Measurements from ENCODE around the gene TRPM2. TPM values are rescaled to one million over a fixed set of nuclear protein-coding genes. Genes with fewer than 3 reads are reported as not detected.

TRPM2 gene
- total RNA-seq, 1 donor from 2014 or later: not detected

- H3K4me1 Mint-ChIP-seq (ENCODE audit: unreplicated experiment): no peaks in the 10 kb centered on the region
- peaks cover 13% of the 10 kb centered on the region for H3K27me3 Mint-ChIP-seq (ENCODE audit: unreplicated experiment)
- H3K9me3 Mint-ChIP-seq (ENCODE audit: unreplicated experiment): peaks cover 6% of the 10 kb centered on the region
- H3K27ac Mint-ChIP-seq (ENCODE audit: unreplicated experiment): no peak overlapping the region
- H3K36me3 Mint-ChIP-seq (ENCODE audit: unreplicated experiment): no peaks in the 10 kb centered on the region
- TF ChIP-seq CTCF (IDR thresholded peaks at IDR 0.05): no peak
- H3K4me3 Mint-ChIP-seq (ENCODE audit: unreplicated experiment): peak overlapping the region; percentile 53
- DNase-seq (ENCODE audit: extremely low spot score, unreplicated experiment): no peak
These were observed 102.9 kb downstream of the TRPM2 start for GRCh38 chr21:44456214-44456914.

- Mint-ChIP-seq H3K4me3 (ENCODE audit: unreplicated experiment) (peak overlapping the region; percentile 53), H3K9me3 (ENCODE audit: unreplicated experiment) (peaks cover 5% of the 10 kb centered on the region), H3K27ac (ENCODE audit: unreplicated experiment) (no peak overlapping the region), H3K36me3 (ENCODE audit: unreplicated experiment) (no peaks in the 10 kb centered on the region), H3K27me3 (ENCODE audit: unreplicated experiment) (peaks cover 6% of the 10 kb centered on the region), H3K4me1 (ENCODE audit: unreplicated experiment) (no peaks in the 10 kb centered on the region)
- TF ChIP-seq CTCF (IDR thresholded peaks at IDR 0.05): no peak
- DNase-seq (ENCODE audit: extremely low spot score, unreplicated experiment): no peak
These were observed 103.7 kb downstream of the TRPM2 start for GRCh38 chr21:44456915-44457736.

- no peak for TF ChIP-seq CTCF (IDR thresholded peaks at IDR 0.05)
- Mint-ChIP-seq H3K9me3 (ENCODE audit: unreplicated experiment) (no peaks in the 10 kb centered on the region), H3K27me3 (ENCODE audit: unreplicated experiment) (peaks cover 2% of the 10 kb centered on the region), H3K4me1 (ENCODE audit: unreplicated experiment) (no peaks in the 10 kb centered on the region), H3K27ac (ENCODE audit: unreplicated experiment) (no peak overlapping the region), H3K4me3 (ENCODE audit: unreplicated experiment) (no peak overlapping the region), H3K36me3 (ENCODE audit: unreplicated experiment) (no peaks in the 10 kb centered on the region)
- DNase-seq (ENCODE audit: extremely low spot score, unreplicated experiment): no peak
These were observed 105.7 kb downstream of the TRPM2 start for GRCh38 chr21:44458971-44459711.

- no peaks in the 10 kb centered on the region for H3K4me1 Mint-ChIP-seq (ENCODE audit: unreplicated experiment)
- no peaks in the 10 kb centered on the region for H3K36me3 Mint-ChIP-seq (ENCODE audit: unreplicated experiment)
- no peaks in the 10 kb centered on the region for H3K9me3 Mint-ChIP-seq (ENCODE audit: unreplicated experiment)
- DNase-seq (ENCODE audit: extremely low spot score, unreplicated experiment): no peak
- H3K27ac Mint-ChIP-seq (ENCODE audit: unreplicated experiment): no peak overlapping the region
- H3K27me3 Mint-ChIP-seq (ENCODE audit: unreplicated experiment): no peaks in the 10 kb centered on the region
- H3K4me3 Mint-ChIP-seq (ENCODE audit: unreplicated experiment): no peak overlapping the region
- TF ChIP-seq CTCF (IDR thresholded peaks at IDR 0.05): no peak
These were observed 106.5 kb downstream of the TRPM2 start for GRCh38 chr21:44459712-44460440.

Measured in osteocyte (in vitro differentiated cells).